ENCODE data around the gene RCBTB2. TPM values are rescaled to one million over a fixed set of nuclear protein-coding genes. Genes with fewer than 3 reads are reported as not detected.

RCBTB2 gene
- total RNA-seq, 4 donors from 2014 or later: 8.1 to 24.7 (median 14.9) TPM

DNA sequence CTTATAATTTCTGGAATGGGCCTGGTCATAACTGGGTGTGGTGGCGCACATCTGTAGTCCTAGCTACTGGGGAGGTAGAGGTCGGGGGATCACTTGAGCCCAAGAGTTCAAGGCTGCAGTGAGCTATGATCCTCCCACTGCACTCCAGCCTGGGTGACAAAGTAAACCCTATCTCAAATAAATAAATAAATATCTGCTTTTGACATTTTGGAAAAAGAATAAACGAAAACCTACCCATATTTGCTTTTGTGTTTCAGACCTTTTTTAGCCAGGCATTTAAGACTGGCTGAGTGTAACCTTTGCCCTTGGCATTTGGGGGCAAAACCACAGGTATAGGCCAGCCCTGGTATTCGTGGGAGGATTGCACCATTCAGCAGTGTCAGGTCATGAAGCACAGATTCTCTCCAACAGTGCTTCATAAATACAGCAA is 14.8 kb upstream of the RCBTB2 start:
- no peak for TF ChIP-seq POLR2A (IDR thresholded peaks at IDR 0.05)
- TF ChIP-seq, protein P1, sequence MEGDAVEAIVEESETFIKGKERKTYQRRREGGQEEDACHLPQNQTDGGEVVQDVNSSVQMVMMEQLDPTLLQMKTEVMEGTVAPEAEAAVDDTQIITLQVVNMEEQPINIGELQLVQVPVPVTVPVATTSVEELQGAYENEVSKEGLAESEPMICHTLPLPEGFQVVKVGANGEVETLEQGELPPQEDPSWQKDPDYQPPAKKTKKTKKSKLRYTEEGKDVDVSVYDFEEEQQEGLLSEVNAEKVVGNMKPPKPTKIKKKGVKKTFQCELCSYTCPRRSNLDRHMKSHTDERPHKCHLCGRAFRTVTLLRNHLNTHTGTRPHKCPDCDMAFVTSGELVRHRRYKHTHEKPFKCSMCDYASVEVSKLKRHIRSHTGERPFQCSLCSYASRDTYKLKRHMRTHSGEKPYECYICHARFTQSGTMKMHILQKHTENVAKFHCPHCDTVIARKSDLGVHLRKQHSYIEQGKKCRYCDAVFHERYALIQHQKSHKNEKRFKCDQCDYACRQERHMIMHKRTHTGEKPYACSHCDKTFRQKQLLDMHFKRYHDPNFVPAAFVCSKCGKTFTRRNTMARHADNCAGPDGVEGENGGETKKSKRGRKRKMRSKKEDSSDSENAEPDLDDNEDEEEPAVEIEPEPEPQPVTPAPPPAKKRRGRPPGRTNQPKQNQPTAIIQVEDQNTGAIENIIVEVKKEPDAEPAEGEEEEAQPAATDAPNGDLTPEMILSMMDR (IDR thresholded peaks at IDR 0.05): no peak
- Histone ChIP-seq H3K4me3 (no peak overlapping the region), H3K9me3 (peaks cover 0 to 22% (median 7%) of the 10 kb centered on the region in 3 donors), H3K27me3 (no peaks in the 10 kb centered on the region), H3K36me3 (no peaks in the 10 kb centered on the region), H3K27ac (no peak overlapping the region), H3K4me1 (peaks cover 3 to 14% (median 6%) of the 10 kb centered on the region in 3 donors)
- DNase-seq: no peak
- intact Hi-C loops (cut with DNase I): no loop called here
- 79 to 82% methylated on average over 4 of the region's 4 CpGs for WGBS, 2 donors

DNA sequence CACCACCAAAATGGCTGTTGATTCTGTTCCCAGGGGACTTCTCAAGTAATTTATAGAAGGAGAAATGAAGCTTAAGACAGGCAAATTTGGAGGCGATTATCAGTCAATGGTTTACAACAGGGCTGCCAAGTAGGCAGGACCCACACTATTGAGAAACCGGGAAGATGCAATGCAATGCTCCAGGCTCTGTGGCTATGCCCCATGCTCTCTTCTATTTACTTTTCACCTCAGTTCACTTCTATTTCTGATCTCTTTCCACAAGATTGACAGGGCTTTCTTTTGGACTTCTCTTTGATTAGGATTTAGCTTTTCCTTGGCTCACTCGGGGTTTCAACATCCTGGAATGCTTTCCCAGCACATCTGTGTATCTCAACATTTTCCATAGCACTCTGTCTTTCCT is 12.7 kb upstream of the RCBTB2 start:
- TF ChIP-seq POLR2A (IDR thresholded peaks at IDR 0.05): no peak
- TF ChIP-seq, protein P1 (IDR thresholded peaks at IDR 0.05): no peak
- no peak overlapping the region for H3K4me3 ChIP-seq
- H3K36me3 ChIP-seq: no peaks in the 10 kb centered on the region
- WGBS, 2 donors: 39 to 44% methylated on average over 3 of the region's 3 CpGs
- intact Hi-C loops (cut with DNase I): no loop called here
- H3K27ac ChIP-seq: no peak overlapping the region
- no peaks in the 10 kb centered on the region for H3K27me3 ChIP-seq
- H3K9me3 ChIP-seq: peaks cover 0 to 2% (median 0%) of the 10 kb centered on the region in 3 donors
- DNase-seq: no peak
- peaks cover 10 to 21% (median 11%) of the 10 kb centered on the region in 3 donors for H3K4me1 ChIP-seq

DNA sequence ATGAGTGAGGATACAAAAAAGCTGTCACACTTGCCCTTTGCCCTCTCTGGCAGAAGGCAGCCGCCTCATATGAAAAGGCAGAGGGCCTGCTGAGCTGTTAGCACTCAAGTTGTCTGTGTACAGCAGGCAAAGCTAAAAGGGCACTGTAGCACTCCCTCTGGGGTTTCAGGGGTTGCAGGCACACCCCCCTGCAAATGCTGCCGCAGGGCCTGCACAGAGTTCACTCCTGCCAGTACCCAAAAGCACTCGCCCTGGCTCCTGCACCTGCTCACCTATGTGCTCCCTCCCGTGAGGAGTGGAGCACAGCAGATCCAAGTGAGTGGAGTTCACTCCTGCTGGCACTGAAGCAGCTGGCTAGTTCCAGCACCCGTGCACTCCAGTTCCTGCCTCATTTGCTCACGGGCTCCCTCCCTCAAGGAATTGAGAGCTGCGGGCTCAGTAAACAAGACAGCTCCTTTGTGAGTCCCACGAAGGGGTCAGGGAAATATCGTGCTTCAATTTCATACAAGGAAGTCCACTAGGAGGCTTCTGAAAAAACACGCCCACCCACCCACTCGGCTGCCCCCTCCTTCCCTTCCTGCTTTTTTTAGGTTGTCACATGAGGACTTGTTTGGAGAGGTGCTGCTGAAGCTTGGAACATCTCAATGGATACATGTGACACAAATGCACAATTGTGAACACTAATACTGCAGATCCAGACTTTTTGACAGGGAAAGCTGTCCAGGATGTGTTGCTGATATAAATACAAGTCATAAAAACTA is 9.9 kb upstream of the RCBTB2 start:
- DNase-seq: no peak
- Histone ChIP-seq H3K9me3 (no peaks in the 10 kb centered on the region), H3K36me3 (no peaks in the 10 kb centered on the region), H3K27ac (peak overlapping the region; percentile 33 to 65 (median 60)), H3K4me3 (peak overlapping the region in 1 of 4 donors; percentile 26), H3K4me1 (peaks cover 10 to 21% (median 11%) of the 10 kb centered on the region in 3 donors), H3K27me3 (no peaks in the 10 kb centered on the region)
- WGBS, 2 donors: 18 to 22% methylated on average over 7 to 11 of the region's 11 CpGs
- TF ChIP-seq, protein P1 (IDR thresholded peaks at IDR 0.05): no peak
- TF ChIP-seq POLR2A (IDR thresholded peaks at IDR 0.05): no peak
- intact Hi-C loops (cut with DNase I): no loop called here

DNA sequence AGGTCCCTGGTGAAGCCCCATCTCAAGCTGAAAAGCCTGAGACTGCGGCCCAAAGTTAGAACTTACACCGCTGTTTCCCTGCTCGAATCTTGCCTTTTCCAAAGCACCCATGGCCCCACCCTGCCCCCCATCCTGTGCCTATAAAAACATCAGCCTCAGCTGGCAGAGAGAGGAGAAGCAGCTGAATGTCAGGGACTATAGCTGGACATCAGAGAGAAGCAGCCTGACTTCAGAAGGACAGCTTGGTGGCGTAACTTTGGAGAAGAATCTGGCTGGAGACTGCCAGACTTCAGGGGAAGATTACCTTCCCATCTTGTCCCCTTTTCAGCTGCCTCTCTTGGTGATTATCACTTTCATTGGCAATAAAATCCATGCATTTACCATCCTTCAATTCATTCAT is 9.3 kb upstream of the RCBTB2 start:
- DNase-seq: no peak
- Histone ChIP-seq H3K4me1 (peaks cover 10 to 21% (median 11%) of the 10 kb centered on the region in 3 donors), H3K4me3 (no peak overlapping the region), H3K36me3 (no peaks in the 10 kb centered on the region), H3K27me3 (no peaks in the 10 kb centered on the region), H3K9me3 (no peaks in the 10 kb centered on the region), H3K27ac (peak overlapping the region in 3 of 4 donors; percentile 59 to 65 (median 62))
- TF ChIP-seq POLR2A (IDR thresholded peaks at IDR 0.05): no peak
- TF ChIP-seq, protein P1 (IDR thresholded peaks at IDR 0.05): no peak
- intact Hi-C loops (cut with DNase I): no loop called here
- 89 to 100% methylated on average over 2 to 4 of the region's 4 CpGs for WGBS, 2 donors

DNA sequence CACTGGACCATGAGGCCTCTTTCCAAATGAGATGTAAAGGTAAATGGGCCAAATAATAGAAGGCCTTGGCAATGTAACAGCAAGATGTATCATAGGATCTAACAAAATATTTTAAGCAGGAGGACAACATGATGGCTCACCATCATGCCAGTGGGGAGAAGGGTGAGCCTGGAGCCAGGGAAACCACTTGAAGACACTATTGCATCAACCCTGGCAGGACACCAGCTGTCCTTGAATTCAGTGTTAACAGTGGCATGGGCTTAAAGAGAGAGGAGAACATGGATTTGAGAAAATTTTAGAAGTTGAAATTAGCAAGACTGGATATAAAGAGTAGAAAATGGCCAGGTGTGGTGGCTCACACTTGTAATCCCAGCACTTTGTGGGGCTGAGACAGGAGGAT is 6.7 kb upstream of the RCBTB2 start:
- H3K27me3 ChIP-seq: no peaks in the 10 kb centered on the region
- peaks cover 10 to 16% (median 11%) of the 10 kb centered on the region in 3 donors for H3K4me1 ChIP-seq
- H3K4me3 ChIP-seq: no peak overlapping the region
- H3K27ac ChIP-seq: no peak overlapping the region
- DNase-seq: no peak
- TF ChIP-seq POLR2A (IDR thresholded peaks at IDR 0.05): no peak
- TF ChIP-seq, protein P1 (IDR thresholded peaks at IDR 0.05): no peak
- intact Hi-C loops (cut with DNase I): no loop called here
- no peaks in the 10 kb centered on the region for H3K36me3 ChIP-seq
- no peaks in the 10 kb centered on the region for H3K9me3 ChIP-seq
